Upper lobe of left lung (tissue), 4 donors: ENCODE measurements around the gene PCYT1A.

ENCODE experiments used
- POLR2A ChIP-seq, 4 donors: fragments of 450-650 bp; IDR thresholded peaks; one replicate each; pipeline ENCODE4 v1.5.1; 2016 to 2017; ENCODE audit warnings: antibody characterized with exemption in 4 of 4, mild to moderate bottlenecking in 2 of 4
- POLR2AphosphoS5 ChIP-seq, 2 donors: sonication (generic); formaldehyde crosslinking; IDR thresholded peaks; one replicate each; pipeline ENCODE4 v1.5.1; 2017; ENCODE audit warnings: antibody characterized with exemption in 2 of 2
- TF ChIP-seq, protein P1 (sequence below), 6 experiments: fragments of 450-650 bp in 4 of 6; fragments of 200-600 bp in 2 of 6; sonication (generic) in 2 of 6; IDR thresholded peaks; one replicate each; pipeline ENCODE4 v1.5.1; 2016 to 2019; ENCODE audit warnings: antibody characterized with exemption in 6 of 6

DNA sequence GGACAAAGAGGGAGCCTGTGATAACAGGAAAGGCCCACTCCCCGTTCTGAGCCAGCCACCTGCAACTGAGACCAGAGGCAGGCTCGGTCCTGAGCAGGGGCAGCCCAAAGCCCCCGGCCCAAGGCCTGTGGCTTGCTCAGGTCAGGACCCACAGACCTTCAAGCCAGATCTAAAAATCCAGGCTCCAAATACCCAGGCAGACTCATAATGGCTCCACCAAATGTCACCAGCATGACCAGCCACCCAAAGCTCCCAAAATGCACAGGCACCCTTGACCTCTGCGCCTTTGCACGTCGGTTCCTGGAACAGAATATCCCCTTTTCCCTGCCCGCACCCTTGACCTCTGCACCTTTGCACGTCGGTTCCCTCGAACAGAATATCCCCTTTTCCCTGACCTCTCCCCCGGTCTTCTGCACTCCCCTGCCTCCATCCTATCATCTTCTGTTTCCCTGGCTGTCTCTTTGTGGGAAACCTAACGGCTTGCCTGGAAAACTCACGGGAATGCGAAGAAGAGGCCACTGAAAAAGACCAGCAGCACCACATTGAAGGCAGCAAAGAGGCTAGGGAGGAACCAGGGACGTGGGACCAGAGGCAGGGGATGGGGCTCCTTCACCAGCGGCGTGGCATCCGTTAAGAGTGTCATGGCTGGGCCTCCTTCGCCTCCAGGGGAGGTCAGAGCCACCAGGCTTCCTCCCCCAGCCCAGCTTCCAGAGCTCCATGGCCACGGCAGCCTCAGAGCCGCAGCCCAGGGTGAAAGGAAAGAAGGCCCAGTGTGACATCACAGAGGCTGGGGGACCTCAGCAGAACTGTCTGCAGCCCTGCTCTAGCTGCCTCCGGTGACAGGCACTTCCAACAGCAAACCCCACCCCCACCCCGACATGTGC, 76.6 kb downstream of the PCYT1A start, which contains the start of gene ZDHHC19:
- TF ChIP-seq, protein P1, sequence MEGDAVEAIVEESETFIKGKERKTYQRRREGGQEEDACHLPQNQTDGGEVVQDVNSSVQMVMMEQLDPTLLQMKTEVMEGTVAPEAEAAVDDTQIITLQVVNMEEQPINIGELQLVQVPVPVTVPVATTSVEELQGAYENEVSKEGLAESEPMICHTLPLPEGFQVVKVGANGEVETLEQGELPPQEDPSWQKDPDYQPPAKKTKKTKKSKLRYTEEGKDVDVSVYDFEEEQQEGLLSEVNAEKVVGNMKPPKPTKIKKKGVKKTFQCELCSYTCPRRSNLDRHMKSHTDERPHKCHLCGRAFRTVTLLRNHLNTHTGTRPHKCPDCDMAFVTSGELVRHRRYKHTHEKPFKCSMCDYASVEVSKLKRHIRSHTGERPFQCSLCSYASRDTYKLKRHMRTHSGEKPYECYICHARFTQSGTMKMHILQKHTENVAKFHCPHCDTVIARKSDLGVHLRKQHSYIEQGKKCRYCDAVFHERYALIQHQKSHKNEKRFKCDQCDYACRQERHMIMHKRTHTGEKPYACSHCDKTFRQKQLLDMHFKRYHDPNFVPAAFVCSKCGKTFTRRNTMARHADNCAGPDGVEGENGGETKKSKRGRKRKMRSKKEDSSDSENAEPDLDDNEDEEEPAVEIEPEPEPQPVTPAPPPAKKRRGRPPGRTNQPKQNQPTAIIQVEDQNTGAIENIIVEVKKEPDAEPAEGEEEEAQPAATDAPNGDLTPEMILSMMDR (IDR thresholded peaks at IDR 0.05), result no peak
- TF ChIP-seq POLR2AphosphoS5 (IDR thresholded peaks at IDR 0.05) (no peak), POLR2A (IDR thresholded peaks at IDR 0.05) (no peak)
